VCaP (cell line): ENCODE measurements around the gene ARL16.
A peak's percentile ranks its signal among the peaks of the same experiment; 100 is the strongest.

ENCODE experiments used
- H3K27ac ChIP-seq: fragments of 450-650 bp; 2 replicates; pipeline ENCODE4 v1.5.1; 2017
- TF ChIP-seq, protein P1 (sequence below): fragments of 450-650 bp; conservative IDR thresholded peaks from 2 replicates; pipeline ENCODE4 v1.5.1; 2017; ENCODE audit warnings: mild to moderate bottlenecking, moderate library complexity

The ARL16 gene

DNA sequence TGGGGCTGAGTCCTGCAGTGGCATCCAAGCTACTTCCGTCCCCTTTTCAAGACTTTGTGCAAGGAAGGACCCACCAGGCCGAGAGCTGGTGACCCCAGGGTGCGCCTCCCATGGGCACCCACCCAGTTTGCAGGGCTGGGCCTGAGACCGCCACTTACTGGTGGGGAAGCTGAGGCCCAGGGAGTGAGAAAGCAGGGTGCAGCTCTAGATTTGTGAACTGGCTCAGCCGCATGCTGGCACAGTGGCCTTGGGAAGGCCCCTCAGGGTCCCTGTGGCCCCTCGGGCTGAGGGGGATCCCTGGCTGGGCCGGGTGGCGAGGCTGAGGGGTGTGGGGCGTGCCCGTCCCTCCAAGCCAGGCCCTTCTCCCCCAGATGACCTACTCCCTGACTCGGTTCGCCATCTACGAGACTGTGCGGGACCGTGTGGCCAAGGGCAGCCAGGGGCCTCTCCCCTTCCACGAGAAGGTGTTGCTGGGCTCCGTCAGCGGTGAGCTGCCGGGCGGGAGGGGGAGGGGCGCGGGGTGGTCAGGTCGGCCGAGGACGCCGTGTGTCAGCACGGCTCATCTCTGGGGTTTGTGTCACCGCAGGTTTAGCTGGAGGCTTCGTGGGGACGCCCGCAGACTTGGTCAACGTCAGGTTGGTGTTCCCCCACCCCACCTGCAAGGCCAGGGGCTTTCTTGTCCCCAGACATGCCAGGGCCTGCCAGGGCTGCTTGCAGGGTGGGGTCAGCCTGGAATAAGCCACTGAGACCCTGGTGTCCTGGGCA lies 31.7 kb upstream of the ARL16 start:
- H3K27ac ChIP-seq: peak overlapping the region; percentile 94
- TF ChIP-seq, protein P1, sequence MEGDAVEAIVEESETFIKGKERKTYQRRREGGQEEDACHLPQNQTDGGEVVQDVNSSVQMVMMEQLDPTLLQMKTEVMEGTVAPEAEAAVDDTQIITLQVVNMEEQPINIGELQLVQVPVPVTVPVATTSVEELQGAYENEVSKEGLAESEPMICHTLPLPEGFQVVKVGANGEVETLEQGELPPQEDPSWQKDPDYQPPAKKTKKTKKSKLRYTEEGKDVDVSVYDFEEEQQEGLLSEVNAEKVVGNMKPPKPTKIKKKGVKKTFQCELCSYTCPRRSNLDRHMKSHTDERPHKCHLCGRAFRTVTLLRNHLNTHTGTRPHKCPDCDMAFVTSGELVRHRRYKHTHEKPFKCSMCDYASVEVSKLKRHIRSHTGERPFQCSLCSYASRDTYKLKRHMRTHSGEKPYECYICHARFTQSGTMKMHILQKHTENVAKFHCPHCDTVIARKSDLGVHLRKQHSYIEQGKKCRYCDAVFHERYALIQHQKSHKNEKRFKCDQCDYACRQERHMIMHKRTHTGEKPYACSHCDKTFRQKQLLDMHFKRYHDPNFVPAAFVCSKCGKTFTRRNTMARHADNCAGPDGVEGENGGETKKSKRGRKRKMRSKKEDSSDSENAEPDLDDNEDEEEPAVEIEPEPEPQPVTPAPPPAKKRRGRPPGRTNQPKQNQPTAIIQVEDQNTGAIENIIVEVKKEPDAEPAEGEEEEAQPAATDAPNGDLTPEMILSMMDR: no peak

DNA sequence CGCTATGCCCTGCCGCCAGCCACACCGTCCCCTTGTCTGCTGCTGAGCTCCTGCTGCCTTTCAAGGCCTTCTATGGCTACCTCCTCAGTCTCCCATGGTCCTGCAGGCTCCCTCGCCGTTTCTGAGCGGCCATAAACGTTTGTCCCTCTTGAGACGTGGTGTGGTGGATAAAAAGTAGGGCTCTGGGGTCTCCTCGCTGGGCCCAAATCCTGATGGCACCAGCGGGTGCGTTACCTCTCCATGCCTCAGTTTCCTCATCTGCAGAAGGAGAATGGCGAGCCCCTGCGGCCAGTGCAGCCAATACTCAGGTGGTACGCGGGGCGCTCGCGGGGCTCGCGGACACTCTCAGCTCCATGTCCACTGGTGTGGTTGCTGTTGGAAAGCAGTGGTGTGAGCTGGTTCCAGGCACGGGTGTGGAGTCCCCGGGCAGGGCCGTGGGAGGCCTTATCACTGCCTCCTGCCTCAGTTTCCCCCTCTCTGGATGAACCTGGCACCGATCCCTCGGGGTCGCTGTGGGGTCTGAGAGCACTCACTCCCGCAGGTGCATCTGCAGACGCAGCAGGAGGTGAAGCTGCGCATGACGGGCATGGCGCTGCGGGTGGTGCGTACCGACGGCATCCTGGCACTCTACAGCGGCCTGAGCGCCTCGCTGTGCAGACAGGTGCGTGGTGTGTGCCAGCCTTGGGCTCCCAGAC lies 31.0 kb upstream of the ARL16 start:
- peak overlapping the region; percentile 94 for H3K27ac ChIP-seq
- TF ChIP-seq, protein P1: no peak

- peak overlapping the region; percentile 94 for H3K27ac ChIP-seq
- TF ChIP-seq, protein P1: no peak
Observed at GRCh38 chr17:81713556-81714411, 30.2 kb upstream of the ARL16 start.

DNA sequence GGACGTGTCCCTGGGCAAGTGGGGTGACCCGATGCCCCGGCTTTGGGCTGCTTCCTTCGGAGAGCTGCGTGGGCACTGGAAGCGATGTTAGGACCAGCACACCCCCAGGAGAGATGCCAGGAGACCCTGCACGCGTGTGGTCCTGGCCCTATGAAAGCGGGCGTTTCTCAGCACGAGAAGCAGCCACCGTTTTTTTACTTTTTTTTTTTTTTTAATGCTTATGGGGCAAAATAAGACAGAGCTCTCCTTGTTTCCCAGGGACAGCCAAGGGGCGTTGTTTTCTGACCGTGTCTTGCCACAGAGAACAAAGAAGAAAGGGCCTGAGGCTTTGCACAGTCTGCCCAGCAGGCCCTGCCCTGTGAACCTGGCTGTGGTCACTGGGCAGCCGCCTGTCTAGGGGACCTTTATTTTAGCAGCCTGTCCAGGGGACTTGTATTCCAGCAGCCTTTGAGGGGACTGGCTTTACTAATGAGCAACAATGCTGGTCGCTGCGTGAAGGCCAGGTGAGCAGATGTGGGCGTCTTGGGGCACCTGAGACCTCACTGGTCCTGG lies 29.5 kb upstream of the ARL16 start:
- H3K27ac ChIP-seq: peak overlapping the region; percentile 94
- TF ChIP-seq, protein P1: no peak

DNA sequence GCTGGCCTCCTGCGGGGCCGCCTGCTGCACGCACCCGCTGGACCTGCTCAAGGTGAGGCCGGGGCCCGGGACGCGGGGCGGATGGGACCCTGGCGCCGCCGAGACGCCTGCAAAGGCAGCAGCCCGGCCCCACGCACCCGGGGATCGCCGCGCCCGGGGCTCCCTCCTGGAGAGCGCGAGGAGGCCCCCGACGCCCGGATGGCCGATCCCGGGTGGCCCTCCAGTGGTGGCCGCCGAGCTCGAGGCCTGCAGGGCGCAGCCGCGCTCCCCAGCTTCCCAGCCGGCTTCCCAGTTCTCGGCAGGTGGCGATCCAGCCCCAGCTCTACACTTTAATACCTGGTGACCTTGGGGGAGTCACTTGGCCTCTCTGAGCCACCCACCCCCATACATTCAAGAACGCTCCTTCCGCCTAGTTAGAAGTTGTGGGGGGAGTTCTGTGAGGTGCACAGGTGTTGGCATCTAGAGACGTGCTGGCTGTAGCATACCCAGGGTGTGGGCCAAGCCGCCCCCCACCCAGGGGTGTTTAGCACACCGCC lies 28.9 kb upstream of the ARL16 start:
- TF ChIP-seq, protein P1: peak; percentile 30; the same call in 1 of the 2 replicates
- H3K27ac ChIP-seq: peak overlapping the region; percentile 94

- TF ChIP-seq, protein P1: no peak
- peak within 1 kb of the TSS; percentile 94 for H3K27ac ChIP-seq
Observed at GRCh38 chr17:81711814-81712467, 28.3 kb upstream of the ARL16 start, which contains the start of gene SLC25A10. Gene SLC25A10, plus strand, starts transcription at chr17:81712284. Its CDS starts 143 bp downstream, at chr17:81712427.
